DMS 273 (cell line): ENCODE data around the gene SEPTIN8.
A peak's percentile ranks its signal among the peaks of the same experiment; 100 is the strongest.

Experiments
- DNase-seq: peaks from one replicate; lab custom pipeline; 2025; ENCODE audit not compliant: unreplicated experiment; lab: John Stamatoyannopoulos, UW

SEPTIN8 gene

GRCh38 chr5:132766020-132766805 is 10.8 kb downstream of the SEPTIN8 start:
- no peak for DNase-seq

- DNase-seq: no peak
Measured at GRCh38 chr5:132765311-132766019, 11.6 kb downstream of the SEPTIN8 start.

DNA sequence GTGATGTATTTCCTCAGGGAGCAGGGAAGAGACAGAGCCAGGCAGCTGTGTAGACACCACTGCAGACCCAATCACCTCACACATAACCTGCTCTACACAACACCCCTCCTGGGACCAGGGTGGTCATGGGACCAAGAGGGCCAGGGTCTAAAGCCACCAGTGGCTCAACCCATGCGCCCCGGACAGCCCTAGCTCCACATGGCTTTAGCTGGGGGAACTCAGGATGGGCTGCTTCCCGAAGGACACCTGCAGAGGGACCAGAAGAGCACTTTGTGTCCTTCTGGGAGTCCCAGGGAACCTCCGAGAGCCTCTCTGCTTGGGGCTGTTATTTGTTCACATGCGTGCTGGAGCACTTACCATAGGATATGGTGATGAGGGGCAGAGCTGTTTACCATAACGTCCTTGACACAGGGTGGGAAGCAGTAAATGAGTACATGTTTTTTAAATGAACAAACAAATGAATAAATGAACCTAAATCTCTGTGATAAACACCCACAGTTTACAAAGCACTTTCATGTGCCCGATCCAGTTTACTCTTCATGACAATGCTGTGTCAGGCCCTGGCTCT is 12.3 kb downstream of the SEPTIN8 start:
- no peak for DNase-seq

DNA sequence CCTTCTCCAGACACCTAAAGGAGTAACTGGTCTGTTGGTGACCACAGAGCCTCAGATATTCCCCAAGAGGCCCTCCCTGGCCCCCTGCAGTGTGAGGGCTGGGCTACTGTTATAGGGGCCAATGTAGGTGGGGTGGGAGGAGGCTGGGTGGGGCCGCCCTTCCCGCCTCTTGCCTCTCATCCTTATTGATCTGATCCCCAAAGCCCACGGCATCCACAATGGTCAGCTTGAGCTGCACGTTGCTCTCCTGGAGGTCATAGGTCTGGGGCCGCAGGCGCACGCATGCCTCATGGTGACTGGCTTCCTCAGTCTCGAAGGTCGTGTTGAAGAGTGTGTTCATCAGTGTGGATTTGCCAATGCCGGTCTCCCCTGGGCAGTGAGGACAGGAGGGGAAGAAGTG is 13.0 kb downstream of the SEPTIN8 start:
- no peak for DNase-seq

DNA sequence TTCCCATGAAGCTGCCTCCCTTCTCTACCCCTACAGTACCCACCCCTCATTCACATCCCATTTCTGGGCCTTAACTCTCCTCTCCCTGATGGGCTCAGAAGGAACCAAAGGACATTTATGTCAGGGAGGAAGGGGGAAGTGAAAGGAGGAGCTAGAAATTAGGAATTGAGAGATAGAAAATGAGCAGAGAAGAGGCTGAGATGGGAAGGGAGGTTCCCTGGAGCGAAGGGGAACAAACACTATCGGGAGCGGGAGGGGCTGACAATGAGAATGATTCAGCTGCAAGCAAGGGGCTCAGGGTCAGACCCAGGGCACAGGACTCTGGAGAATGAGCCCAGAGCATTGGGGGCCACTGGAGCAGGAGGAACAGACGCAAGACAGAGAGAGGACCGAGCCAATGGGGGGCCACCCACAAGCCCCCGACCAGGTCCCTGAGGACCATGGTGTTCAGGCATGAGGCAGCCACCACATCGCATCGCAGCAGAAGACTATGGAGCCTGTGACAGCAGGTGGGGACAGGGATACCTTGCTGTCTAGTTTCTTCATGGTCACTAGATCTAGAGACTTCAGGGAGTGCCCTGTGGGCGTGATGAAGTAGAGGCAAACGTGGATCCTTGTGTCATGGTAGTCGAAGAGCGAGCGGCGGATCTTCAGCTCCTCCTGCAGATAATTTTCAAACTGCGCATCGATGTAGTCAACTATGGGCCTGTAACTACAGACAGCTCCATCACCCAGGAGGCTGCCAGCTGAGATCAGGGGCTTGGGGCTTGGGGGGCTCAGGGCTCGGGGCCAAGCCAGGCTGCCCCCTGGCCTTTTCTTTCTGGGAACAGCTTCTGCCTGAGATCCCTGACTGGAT is 13.6 kb downstream of the SEPTIN8 start:
- DNase-seq: no peak

DNA sequence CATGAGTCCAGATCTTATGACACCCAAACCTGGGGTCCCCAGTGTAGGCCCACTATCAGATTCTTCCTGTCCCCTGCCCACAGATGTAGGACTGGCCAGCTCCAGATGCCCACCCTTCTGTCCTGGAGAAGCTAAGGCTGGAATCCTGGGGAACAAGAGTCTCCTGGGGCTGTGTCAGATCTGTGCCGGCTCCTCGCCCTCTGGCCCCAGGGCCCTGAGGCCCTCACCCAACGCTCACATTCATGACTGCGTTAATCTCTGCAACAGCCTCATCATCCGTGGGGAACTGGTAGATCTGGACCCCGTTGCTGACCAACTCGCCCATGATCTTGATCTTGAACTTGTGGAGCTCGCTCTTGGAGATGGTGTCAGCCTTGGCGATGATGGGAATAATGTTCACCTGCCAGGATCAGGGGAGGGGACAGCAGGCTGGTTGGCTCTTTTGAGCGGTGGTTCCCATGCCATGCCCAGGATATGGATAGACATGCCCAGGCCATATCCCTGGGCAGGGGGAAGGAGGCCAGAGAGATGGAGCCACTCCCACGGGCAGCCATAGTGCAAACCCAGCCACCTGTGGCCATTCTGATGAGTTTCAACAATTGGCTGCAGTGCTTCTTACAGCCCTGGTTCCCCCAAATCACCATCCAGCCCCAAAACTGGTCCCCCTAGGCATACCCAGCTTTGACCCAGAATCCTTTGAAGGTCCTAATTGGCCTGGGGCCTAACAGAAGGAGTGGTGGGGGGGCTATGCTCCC is 14.6 kb downstream of the SEPTIN8 start:
- no peak for DNase-seq

DNA sequence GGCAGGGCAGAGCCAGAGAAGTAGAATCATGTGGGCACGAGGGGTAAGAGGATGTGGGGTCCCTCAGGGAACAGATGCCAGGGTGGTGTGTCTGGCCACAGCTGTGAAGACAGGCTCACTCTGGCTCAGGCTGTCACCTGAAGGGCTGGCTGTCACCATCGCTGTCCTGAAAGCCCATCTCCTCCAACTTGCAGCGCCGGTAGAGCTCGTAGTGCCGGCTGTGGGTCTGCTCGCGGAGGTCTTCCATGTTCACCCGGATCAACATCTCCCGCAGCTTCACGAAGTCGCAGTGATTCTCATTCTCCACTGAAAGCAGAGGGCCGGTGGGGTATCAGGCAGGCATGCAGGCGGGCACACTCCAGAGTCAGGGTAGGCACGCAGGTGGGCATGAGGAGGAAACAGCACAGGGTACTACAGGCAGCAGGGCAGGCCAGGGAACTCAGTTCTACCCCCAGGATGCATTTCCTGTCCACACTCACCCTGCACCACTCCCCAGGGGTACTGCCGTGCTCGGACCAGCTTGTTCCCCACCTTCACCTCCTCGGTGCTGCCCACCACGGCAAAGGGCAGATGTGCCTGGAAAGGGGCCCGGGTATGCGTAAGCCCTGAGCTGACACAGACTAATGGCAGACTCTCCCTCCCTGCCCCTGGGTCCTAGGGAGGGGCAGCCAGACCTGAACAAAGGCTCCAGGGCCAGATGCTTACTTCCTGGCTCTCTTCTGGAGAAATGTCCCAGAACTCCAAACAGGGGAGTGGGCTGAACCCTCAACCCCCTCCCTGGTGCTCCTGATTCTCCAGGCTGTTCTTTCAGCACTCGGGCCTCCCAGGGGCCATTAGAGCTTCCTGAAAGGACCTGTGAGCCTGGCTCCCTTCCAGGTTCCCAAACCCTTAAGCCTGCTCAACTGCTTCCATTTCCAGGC is 15.5 kb downstream of the SEPTIN8 start:
- DNase-seq: no peak

DNA sequence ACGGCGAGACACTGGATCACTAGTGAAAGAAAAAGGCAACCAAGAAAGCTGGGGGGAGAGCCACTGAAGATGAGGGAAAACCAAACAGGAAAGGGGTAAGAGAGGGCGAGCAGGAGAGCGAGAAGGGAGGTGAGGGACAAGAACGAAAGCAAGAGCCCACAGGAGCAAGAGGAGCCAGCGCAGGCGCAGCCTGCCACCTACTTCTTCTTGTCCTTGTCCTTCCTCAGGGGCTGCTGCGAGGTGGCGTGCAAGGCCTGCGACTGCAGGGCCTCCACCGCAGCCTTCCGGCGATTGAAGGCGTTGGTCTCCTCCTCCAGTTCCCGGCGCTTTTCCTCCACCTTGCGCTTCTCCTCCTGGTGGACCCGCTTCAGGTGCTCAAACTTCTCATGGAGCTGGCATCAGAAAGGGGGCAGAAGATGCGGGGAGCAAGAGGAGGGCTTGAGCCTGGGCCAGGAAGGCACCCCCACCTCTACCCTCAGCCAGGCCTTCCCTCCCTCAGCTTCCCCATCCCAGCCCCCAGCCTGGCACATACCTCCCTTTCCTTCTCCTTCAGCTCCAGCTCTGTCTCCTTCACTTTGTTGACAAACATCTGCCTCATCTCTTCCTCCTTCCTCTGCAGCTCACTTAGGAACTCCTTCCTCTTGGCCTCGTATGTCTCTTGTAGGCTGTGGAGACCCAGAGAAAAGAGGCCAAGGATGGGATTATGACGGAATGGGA is 16.3 kb downstream of the SEPTIN8 start:
- no peak for DNase-seq

DNA sequence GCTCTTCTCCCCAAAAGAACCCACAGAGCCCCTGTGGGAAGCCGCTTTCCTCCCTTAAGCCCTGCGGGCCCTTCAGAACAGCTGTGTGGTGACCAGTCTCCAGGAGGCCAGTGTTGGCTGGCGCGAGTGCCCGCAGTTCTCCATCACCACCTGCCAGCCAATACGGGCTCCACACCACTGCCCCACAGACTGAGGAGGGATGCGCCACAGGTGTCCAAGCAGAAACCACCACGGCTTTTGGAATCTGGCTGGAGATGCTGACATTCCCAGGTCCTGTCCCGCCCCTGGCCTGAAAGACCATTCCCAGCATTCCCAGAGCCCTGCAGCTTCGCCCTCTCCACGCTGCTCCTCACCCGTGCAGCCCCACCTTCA is 17.0 kb downstream of the SEPTIN8 start:
- no peak for DNase-seq

DNA sequence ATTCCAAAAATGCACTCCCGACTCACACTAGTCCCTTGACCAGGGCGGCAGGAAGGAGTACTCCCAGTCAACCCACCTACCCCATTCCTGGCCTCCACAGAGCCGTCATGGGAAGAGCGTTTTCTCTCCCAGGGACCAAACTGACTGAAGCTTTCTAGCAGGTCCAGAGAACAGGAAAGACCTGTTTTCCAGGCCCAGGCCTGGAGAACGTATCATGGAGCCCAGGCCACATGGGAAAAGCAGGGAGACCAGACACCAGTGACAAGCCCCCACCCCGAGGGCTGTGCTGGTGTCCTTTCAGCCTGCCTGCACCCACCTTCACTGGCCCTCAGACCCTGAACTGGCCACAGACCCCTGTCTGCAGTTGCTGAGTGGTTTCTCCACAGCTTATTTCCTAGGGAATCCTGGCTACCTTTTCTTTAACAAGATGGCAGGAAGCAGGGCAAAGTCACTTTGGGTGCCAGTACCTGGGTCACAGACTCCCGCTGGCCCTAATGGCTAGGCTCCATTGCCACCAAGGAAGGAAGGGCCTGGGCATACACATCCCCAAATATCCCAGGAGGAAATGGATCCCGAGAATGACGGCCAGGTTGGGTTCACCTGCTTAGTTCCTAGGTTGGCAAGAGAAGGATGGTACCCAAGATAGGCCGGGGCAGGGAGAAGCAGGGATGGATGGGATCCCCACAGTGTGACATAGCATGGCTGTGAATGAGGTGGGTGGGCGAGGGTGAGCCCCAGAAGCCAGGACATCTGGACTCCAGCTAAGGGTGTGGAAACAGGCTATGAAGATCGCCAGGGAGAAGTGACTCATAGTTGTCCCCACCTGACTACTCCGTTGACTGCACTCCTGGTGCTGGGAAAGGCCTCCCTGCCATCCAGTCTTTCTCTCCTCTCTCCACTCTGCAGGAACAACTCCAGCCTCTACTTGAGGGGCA is 17.7 kb downstream of the SEPTIN8 start:
- DNase-seq: no peak

- DNase-seq: no peak
Measured at GRCh38 chr5:132758451-132758850, 18.6 kb downstream of the SEPTIN8 start.

DNA sequence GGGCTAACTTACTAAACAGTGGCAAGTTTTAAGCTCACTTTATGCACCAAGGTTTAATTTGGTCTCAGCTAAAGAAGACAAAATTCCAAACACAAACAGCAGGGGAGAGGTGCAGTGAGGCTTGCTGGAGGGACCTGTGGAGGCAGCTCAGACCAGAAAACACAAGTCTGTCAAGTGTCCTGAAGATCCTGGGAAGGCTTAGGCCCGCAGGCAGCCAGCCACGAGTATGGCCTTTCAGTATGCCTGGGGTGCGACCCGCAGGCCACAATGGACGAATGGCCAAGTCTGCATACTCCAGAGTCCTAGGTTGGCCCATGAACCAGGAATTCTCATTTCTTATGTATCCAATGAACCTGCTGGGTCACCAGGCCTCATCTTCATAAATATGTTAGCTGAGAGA is 20.5 kb downstream of the SEPTIN8 start:
- DNase-seq: no peak

GRCh38 chr5:132754947-132755346 is 22.1 kb downstream of the SEPTIN8 start:
- peak; percentile 64 for DNase-seq

GRCh38 chr5:132754111-132754510 is 22.9 kb downstream of the SEPTIN8 start:
- no peak for DNase-seq

GRCh38 chr5:132753135-132753987 is 23.7 kb downstream of the SEPTIN8 start:
- DNase-seq: peak; percentile 72

DNA sequence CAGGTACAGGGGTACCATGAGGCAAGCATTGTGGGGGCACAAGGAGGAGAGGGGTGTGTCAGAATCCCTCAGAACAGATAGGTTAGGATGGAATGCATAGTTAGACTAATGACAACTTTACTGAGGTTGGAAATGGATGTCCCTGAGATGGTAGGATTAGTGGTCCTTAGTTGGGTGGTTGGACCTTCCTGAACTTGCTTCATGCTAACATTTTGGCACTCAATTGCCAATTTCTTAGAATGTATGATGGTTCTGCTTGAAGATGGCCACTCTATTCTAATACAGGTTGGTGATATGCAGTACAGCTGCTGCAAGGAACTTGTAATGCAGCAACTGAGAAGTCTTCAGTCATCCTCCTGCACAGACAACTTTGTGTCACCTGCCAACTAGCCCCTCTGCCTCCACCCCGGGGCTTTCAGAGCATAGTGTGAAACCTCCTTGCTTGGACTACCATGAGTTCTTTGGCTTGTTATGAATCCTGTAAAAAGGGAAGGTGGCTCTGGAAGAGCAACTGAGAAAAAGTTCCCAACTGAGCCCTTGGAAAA is 24.4 kb downstream of the SEPTIN8 start:
- DNase-seq: no peak
